NCI-H1694 (cell line): ENCODE data around the gene OIT3.

Experiments
- DNase-seq: peaks from one replicate; lab custom pipeline; 2025; lab: John Stamatoyannopoulos, UW

Gene OIT3

DNA sequence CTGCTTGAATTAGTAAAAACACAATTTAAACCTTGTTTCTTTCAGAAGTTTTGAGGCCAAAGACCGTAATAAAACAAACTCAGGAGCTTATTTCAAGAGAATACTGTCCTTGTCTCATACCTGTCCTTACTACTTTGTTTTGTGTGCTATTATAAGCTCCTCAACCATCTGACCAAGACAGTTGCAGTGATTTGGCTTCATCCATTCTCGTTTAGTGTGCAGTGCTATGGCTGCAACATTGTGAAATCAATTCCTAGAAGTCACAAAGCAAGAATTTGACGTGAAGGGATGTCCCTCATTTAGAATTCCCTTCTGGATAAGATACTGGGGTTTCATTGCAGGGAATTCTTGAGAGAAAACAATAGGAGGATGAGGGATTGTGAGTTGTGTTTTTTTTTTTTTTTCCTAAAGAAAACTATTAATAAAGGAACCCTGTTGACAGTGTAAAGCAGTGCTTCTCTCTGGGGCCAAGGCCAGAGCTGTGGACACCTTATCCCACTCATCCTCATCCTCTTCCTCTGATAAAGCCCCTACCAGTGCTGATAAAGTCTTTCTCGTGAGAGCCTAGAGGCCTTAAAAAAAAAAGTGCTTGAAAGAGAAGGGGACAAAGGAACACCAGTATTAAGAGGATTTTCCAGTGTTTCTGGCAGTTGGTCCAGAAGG, at the start of gene OIT3:
Gene OIT3 (plus strand): TSS at position 604 of the 663 bp plus-strand sequence. CDS start 60 bp downstream, outside the sequence.
- DNase-seq: no peak

DNA sequence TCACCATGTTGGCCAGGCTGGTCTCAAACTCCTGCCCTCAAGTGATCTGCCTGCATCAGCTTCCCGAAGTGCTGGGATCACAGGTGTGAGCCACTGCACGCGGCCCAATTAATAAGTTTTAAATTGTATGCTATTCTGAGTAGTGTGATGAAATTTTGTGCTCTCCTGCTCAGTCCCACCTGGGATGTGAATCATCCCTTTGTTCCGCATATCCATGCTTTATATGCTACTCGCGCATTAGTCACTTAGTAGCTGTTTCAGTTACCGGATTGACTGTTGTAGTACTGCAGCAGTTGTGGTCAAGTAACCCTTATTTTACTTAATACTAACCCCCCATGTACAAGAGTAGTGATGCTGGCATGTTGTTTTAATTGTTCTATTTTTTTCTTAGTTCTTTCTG, 47.3 kb upstream of the OIT3 start:
- no peak for DNase-seq

DNA sequence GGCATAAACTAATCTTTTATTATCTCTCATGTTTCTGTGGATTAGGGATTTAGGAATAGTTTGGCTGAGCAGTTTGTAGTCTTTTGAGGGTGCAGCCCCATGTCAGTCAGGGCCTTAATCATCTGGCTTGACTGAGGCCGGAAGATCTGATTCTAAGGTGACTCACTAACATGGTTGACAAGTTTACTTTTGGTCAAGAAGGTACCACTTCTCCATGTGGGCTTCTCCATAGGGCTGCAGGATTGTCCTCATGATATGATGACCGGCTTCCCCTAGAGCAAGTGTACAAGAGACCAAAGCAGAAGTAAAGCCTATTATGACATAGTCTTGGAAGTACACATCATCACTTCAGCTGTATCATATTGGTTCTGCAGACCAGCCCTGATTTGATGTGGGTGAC, 45.9 kb upstream of the OIT3 start:
- DNase-seq: no peak

DNA sequence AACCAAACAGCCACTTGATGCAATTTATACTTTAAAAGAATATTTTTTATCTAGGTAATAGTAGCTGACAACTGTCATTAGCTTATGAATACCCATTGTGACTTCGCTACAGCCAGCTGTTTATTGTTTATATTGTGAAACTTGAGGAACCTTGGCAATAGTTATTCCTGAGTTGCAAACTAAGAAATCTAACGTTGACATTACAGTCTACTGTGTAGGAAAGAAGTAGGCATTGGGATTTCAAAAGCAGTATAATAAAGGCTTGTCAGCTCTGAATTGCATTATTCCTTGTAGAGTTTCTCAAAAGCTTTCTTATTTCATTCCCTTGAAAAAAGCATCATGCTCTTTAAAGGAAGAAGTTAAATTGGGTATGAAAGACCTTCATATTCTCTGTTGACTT, 42.7 kb upstream of the OIT3 start:
- DNase-seq: no peak

DNA sequence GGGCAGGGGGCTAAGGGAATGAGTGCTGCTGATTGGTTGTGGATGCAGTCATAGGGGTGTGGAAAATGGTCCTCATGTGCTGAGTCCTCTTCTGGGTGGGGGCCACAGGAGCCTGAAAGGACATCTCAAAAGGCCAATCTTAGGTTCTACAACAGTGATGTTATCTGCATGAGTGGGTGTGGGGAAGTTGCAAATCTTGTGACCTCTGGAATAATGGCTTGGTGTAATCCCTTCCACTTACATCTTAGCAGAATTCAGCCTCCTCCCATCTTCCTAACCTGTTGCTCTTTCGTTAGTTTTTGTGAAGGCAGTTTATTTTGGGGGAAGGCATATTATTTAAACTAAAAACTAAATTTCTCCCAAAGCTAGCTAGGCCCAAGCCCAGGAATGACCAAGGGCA, 42.0 kb upstream of the OIT3 start:
- DNase-seq: no peak

DNA sequence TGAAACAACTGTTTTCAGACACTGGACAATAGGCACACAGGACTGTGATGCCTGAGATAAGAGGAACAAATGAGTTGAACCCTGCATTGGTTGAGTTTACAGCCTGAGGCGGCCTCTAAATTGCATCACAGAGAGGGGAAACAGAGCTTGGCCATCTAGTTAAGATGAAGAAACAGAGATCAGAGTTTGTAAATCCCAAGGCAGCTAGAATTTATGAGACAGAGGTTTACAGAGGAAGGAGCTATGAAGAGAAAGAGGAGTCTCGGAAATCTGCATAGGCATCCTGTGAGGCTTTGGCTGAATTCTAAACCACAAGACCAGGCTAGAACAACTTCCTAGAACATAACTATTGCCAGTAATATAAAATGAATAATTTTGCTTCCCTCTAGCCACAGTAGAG, 41.0 kb upstream of the OIT3 start:
- DNase-seq: no peak

DNA sequence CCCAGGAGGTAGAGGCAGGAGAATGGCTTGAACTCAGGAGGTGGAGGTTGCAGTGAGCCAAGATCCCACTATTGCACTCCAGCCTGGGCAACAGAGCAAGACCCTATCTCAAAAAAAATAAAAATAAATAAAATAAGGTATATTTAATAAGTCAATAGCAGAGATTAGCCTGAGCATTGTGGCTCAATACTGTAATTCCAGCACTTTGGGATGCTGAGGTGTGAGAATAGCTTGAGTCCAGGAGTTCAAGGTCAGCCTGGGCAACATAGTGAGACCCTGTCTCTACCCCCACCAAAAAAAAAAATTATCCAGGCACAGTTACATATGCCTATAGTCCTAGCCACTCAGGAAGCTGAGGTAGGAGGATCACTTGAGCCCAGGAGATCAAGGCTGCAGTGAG, 38.4 kb upstream of the OIT3 start:
- no peak for DNase-seq

DNA sequence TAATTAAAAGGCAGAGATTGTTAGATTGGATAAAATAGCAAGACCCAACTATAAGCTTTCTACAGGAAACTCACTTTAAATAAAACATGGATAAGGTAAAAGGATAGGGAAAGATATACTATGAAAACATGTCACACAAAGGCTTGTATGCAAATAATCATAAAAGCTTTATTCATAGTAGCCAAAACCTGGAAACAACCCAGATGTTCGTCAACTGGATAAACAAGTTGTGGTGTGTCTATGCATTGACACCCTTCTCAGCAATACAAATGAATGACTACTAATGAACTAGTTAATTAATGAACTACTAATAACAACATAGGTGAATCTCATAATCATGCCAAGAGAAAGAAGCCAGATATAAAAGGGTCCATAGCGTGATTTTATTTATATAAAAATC, 37.7 kb upstream of the OIT3 start:
- no peak for DNase-seq

DNA sequence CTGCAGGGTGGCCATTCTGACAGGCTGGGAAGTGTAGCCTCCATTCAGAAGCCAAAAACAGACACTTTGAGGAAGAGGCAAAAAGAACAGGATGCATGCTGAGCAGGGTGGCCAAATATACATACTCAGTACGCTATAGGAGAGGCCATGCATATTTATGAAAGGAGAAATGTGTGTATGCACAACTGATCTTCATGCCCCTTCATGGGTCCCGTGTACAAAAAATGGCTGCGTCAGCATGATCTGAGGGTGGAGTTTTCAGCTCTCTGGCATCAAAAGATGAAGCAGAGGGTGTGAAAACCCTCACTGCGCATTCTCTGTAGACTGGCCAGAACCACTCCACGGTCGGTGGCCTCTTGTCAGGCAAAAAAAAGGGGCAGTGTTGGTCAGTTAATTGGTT, 35.5 kb upstream of the OIT3 start:
- DNase-seq: no peak

DNA sequence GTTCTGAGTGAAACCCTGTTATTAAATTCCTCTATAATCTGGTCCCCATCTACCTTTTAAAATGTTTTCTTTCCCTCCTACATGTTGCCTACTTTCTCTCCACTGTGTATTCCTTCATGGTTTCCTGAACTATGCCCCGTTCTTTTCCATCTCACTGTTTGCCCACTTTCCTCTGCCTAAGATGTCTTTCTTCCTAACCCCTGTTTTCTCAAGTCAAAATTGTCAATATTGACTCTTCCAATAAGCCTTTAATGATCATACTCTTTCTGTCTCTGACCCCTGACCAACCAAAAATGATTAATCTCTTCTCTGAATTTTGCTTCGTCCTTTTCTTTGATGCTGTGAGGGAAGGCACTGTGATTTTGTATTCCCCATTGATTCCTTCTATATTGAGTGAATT, 30.6 kb upstream of the OIT3 start:
- no peak for DNase-seq

DNA sequence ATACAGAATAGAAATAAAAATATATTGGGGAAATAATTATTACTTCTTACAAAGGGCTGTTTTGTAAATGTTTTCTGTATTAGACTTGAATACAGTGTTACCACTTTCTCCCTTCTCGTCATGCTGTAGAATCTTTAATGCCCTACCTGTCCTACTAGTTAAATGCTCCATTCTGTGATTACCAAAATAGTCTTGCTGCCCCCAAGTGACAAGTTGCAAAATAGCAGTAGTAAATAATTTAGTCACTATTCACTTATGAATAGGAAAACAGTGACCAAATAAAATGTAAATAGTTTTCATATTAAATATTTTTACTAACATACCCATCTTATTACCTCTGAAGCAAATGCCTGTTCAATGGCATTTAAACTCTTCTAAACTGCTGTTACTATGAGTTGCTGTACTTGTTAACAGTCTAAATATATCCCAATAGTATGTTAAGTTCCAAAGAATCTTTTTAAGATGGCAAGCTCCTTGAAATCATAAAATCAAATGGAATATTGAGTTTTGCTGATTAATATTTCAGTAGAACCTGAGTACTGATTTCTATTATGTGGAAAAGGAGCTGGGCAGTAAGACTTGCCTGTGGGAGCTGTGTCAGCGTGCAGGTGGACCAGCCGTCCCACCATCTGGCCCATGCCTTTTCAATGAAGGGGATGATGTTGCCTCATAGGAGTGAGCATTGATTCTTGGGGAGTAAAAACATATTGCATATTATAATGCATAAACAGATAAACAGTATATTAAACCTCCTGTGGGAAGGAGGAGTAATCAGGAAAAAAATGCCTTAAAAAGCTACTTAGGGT, 18.1 kb upstream of the OIT3 start:
- no peak for DNase-seq

DNA sequence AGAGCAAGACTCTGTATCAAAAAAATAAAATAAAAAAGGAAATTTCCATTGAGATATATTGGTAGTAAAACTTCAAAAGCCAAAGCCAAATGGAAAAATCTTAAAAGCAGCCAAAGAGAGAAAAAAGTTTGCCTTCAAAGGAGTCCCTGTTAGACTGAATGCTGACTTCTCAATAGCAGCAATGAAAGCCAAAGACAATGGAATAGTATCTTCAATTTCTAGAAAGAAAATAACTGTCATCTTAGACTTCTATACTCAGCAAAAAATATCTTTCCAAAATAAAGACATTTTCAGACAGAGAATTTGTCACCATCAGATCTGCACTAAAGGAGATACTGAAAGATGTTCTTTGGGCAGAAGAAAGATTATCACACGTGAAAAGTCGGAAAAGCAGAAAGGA, 14.3 kb upstream of the OIT3 start:
- no peak for DNase-seq

DNA sequence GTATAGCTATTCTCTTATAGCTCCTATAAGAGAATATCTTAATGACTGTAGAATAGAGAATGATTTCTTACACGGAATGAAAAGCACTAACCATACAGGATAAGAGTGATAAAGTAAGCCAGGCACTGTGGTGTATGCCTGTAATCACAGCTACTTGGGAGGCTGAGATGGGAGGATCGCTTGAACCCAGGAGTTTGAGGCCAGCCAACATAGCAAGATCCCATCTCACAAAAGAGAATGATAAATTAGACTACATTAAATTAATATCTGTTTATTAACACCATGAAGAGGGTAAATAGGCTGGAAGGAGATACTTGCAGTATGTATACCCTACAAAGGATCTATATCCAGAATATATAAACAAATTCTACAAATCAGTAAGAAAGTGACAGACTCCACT, 12.2 kb upstream of the OIT3 start:
- DNase-seq: no peak

DNA sequence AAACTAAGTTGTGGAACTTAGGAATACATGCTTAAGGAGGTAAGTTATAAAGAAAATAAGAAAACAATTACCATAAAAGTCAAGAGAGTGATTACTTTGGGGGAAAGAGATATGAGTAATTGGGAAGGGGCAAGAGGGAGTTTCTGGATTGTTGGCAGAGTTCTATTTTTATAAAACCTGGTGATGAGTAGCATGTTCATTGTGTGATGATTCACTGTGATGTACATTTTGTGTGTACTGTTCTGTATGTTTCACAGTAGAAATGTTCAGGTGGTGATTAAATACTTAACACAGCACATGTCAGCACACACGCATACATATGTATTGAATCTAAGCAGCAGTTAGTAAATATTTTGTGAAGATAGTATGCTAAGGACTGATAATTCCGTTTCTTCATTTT, 9.7 kb upstream of the OIT3 start:
- DNase-seq: no peak

DNA sequence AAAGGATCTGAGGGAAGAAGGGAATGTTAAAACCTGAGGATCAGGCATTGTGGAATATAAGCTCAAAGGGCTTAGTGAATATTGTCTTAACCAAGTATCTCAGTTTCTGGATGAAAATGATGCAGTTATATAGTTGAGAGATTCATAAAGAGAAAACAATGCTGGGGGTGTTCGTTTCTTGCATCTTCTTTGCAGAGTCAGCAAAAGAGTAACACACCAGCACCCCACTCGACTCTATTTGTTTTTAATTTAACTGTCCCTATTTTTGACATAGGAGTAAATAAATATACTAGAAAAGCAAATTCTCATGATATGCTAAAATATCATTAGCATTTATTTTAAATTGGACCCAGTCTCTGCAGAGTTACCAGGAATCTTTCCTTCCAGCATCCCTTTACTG, 7.6 kb upstream of the OIT3 start:
- no peak for DNase-seq

DNA sequence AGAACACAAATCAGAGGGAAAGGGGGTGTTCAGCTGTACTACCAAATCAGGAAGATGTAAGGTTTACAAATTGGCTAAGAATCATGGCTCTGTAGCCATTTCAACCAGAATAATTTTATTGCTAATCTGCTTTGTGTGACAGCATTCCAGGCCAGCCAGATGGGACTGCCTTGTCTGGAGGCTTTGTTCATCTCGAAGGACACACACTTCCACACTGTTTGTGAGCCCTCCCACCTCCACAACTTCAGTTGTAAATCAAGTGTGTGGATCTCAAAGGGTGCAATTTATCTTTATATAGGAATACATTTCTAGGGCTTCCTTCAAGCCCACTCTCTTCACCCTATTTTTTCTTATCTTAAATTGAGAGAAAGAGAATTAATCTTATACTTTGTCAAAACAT, 6.9 kb upstream of the OIT3 start:
- no peak for DNase-seq

DNA sequence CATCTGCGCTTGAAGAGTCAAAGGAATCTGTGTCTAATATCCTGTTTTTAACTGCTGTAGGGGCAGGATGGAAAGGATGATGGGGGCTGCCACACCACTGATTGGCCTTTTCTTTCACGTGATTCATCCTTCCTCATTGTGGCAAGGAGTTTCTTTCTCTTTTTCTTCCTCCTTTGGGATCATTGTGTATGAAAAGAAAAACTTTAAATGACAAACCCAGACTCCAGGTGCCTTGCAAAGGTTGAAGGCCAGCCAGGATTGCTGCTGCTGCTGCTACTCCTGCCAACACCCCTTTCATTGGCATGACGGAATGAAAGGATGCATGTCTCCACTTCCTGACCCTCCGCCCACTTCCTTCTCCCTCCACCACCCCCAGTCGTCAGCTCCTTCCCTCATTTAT, 6.5 kb upstream of the OIT3 start:
- no peak for DNase-seq

DNA sequence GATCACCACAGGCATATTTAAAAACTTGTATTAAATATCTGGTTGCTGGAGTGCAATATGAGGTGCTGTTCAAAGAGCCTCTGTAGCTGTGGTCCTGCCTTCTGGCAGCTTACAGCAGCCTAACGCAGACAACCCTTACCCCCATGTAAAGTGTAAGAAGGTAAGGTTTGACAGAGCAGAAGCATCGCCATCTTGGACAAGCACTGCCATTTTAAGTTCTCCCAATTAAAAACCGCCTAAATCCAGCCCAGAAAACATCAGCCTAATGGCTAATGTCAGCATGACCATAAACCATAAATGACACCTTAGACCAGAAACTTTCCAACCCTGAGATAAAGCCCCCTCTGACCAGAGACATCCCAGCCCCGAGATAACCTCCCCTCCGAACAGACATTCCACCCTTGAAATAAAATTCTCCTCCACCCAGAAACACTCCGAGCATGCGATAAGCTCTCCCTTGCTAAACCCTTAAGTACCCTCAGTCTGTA, 5.3 kb upstream of the OIT3 start:
- no peak for DNase-seq

DNA sequence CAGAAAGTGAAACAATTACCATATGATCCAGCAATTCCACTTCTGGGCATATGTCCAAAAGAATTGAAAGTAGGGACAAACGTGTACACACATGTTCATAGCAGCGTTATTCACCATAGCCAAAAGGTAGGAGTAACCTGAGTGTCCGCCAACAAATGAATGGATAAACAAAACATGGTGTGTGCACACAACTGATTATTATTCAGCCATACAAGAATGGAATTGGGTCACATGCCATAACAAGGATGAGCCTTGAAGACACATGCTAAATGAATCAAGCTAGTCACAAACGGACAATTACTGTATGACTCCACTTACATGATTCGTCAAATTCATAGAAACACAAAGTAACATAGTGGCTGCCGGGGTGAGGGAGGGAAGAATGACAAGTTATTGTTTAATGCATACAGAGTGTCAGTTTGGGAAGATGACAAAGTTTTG, 4.1 kb upstream of the OIT3 start:
- DNase-seq: peak; percentile 88

DNA sequence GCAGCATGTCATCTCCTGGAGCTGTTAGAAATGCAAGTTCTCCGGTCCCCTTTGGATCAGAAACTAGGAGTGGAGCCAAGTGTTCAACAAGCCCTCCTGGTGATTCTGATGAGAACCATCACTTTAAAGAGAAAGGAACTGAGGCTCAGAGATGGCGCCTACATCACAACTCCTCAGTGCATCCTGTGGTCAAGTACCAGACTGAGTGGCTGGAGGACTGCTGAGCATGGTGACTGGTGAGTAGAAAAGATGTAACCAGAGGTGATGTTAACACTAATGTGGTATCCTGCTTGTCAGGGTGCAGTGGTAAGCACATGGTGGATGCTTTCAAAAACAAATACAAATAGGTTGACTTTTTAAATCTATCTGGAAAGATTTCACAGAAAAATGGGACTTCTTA, 3.5 kb upstream of the OIT3 start:
- no peak for DNase-seq

DNA sequence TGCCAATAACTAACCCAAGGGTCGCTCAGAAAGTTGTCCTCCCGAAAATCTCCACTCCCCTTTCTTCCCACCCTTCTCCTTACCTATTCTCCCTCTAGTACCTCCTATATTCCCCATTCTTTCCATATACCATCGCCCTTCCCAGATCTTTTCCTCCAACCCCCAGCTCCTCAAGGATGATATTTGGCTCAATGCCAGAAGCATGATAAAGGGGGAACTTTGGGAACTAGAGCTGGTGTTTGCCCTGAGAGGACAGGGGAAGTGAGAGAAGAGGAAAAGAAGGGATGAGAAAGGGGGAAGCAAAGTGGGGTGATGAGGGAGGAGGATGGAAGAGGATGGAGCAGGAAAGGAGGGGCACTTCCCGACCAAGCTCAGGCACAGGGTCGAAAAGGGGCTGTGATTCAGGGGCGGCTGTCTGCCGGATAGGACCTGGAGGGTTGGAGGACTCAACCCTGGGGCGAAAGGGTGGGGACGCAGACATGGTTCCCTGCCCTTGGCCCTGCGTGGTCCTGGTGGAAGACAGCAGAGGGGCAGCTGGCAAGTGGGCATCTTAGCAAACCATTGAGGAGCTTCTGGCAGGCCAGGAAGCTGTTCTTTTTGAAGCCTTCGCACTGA, 1.8 kb downstream of the OIT3 start:
- no peak for DNase-seq

DNA sequence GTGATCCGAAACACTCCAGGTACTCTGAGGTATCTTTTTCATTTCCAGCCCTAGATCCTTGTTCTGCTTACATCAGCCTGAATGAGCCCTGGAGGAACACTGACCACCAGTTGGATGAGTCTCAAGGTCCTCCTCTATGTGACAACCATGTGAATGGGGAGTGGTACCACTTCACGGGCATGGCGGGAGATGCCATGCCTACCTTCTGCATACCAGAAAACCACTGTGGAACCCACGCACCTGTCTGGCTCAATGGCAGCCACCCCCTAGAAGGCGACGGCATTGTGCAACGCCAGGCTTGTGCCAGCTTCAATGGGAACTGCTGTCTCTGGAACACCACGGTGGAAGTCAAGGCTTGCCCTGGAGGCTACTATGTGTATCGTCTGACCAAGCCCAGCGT, 5.1 kb downstream of the OIT3 start:
- DNase-seq: no peak

DNA sequence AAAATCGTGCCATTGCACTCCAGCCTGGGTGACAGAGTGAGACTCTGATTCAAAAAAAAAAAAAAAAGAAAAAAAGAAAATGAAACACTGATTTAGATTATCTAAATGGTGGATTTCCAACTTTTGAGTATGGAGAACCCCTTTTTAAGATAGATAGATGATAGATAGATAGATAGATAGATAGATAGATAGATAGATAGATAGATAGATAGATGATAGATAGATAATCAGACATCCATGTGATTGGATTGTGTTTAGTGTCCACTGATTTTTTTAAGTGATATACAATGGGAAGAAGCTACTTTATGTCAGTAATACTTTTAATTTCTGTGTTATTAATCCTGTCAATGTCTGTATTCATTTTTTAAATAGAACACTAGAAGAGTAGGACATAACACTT, 6.0 kb downstream of the OIT3 start:
- DNase-seq: no peak
